ENCODE data around the gene HMGCL. TPM values are rescaled to one million over a fixed set of nuclear protein-coding genes. Genes with fewer than 3 reads are reported as not detected.

HMGCL gene
- total RNA-seq, 2 donors from 2014 or later, result 13.4 to 16.8 TPM

DNA sequence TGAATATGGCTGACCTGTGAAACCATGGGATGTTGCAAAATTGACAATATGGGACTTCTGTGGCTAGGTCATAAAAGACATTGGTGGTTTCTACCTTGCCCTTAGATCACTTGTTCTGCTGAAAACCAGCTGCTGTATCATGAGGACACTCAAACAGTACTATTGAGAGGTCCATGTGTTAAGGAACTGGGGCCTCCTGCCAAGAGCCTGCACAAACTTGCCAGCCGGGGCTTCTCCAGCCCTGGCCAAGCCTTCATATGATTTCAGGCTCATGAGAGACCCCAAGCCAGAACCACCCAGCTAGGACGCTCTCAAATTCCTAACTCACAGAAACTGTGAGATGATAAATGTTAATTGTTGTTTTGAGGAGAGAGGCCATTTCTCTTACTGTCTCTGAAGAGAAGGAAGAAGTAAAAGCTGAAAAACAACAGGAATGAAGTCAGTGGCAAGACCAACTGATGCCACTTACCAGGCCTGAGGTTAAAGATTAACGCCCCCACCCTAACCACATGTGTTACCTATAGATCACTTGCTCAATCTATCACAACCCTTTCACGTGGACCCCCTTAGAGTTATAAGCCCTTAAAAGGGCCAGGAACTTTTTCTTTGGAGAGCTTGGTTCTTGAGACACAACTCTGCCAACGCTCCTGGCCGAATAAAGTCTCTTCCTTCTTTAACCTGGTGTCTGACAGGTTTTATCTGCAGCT lies 50.9 kb downstream of the HMGCL start:
- H3K27ac Mint-ChIP-seq, result no peak overlapping the region
- no peaks in the 10 kb centered on the region for H3K9me3 ChIP-seq (ENCODE audit: control insufficient read depth, low read length, poor library complexity, severe bottlenecking)
- ATAC-seq, result no peak
- H3K4me3 Mint-ChIP-seq, result no peak overlapping the region
- DNase-seq, result no peak
- H3K27me3 Mint-ChIP-seq, result no peaks in the 10 kb centered on the region
- no peaks in the 10 kb centered on the region for H3K36me3 Mint-ChIP-seq (ENCODE audit: low read depth)
- peaks cover 7% of the 10 kb centered on the region for H3K4me1 Mint-ChIP-seq

- H3K27ac Mint-ChIP-seq, result no peak overlapping the region
- no peak overlapping the region for H3K4me3 Mint-ChIP-seq
- H3K36me3 Mint-ChIP-seq (ENCODE audit: low read depth), result no peaks in the 10 kb centered on the region
- no peaks in the 10 kb centered on the region for H3K9me3 ChIP-seq (ENCODE audit: control insufficient read depth, low read length, poor library complexity, severe bottlenecking)
- peaks cover 2% of the 10 kb centered on the region for H3K4me1 Mint-ChIP-seq
- DNase-seq (no peak), ATAC-seq (no peak)
- H3K27me3 Mint-ChIP-seq, result no peaks in the 10 kb centered on the region
Observed at GRCh38 chr1:23772854-23773242, 52.4 kb downstream of the HMGCL start.

DNA sequence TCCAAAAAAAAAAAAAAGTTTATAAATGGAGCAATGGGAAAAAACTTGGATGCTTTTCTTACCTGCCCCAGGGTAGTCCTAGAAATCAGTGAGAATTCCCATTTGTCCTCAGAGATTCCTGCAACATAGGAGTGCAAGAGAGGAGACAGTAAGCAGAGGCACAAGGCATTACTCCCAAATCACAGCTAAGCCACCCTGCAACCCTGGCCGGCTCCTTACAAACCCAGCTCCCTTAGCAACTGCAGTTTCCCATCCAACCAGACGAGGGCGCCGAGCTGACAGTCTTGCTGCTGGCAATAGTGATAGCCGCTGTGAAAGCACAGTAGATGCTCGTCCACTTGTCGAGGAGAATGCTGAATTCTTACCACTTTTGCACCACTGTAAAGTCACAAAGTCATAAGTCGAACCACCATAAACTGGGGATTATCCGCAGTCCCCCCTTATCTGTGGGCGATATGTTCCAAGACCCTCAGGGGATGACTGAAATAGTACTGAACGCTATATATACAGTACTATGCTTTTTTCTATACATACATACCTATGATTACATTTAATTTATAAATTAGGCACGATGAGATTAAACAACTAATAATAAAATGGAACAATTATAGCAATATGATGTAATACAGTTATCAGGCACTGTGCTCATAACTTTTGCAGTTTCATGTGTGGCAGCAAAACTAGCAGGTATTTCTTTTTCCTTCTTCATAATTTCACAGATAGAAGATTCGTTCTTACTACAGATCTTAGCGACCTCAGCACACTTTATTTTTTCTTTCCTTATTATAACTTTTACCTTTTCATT lies 53.0 kb downstream of the HMGCL start:
- ATAC-seq (peak; percentile 83), DNase-seq (peak; percentile 66 to 69 (median 69))
- H3K27me3 Mint-ChIP-seq, result no peaks in the 10 kb centered on the region
- no peaks in the 10 kb centered on the region for H3K36me3 Mint-ChIP-seq (ENCODE audit: low read depth)
- H3K27ac Mint-ChIP-seq, result no peak overlapping the region
- H3K9me3 ChIP-seq (ENCODE audit: control insufficient read depth, low read length, poor library complexity, severe bottlenecking), result no peaks in the 10 kb centered on the region
- H3K4me1 Mint-ChIP-seq, result peaks cover 2% of the 10 kb centered on the region
- no peak overlapping the region for H3K4me3 Mint-ChIP-seq

DNA sequence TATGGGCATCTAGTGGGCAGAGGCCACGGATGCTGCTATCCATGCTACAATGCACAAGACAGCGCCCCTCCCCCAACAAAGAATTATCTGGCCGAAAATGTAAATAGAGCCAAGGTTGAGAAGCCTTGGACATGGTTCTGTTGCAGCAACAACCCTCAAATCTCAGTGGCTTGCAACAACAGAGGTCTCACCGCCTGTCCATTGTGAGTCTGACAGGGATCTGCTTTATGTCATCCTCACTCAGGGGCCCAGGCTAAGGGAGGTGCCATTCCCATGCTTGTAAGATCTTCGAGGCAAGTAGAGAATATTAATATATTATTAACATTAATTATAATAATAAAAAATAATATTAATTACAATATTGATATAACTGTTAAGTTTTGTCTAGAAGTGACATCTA lies 56.5 kb downstream of the HMGCL start:
- DNase-seq (no peak), ATAC-seq (no peak)
- H3K9me3 ChIP-seq (ENCODE audit: control insufficient read depth, low read length, poor library complexity, severe bottlenecking), result no peaks in the 10 kb centered on the region
- Mint-ChIP-seq H3K27ac (no peak overlapping the region), H3K4me3 (no peak overlapping the region), H3K36me3 (ENCODE audit: low read depth) (no peaks in the 10 kb centered on the region), H3K4me1 (peaks cover 4% of the 10 kb centered on the region), H3K27me3 (no peaks in the 10 kb centered on the region)

- ATAC-seq, result no peak
- Mint-ChIP-seq H3K4me3 (no peak overlapping the region), H3K36me3 (ENCODE audit: low read depth) (peaks cover 4% of the 10 kb centered on the region), H3K4me1 (peaks cover 6% of the 10 kb centered on the region), H3K27ac (no peak overlapping the region), H3K27me3 (no peaks in the 10 kb centered on the region)
- H3K9me3 ChIP-seq (ENCODE audit: control insufficient read depth, low read length, poor library complexity, severe bottlenecking), result no peaks in the 10 kb centered on the region
- DNase-seq, result no peak
Observed at GRCh38 chr1:23763041-23763577, 62.1 kb downstream of the HMGCL start.

GRCh38 chr1:23759277-23759676 lies 66.0 kb downstream of the HMGCL start:
- Mint-ChIP-seq H3K27me3 (no peaks in the 10 kb centered on the region), H3K27ac (no peak overlapping the region), H3K4me3 (no peak overlapping the region), H3K36me3 (ENCODE audit: low read depth) (peaks cover 4% of the 10 kb centered on the region), H3K4me1 (peaks cover 6% of the 10 kb centered on the region)
- no peak for DNase-seq
- ATAC-seq, result no peak
- no peaks in the 10 kb centered on the region for H3K9me3 ChIP-seq (ENCODE audit: control insufficient read depth, low read length, poor library complexity, severe bottlenecking)

- H3K27me3 Mint-ChIP-seq, result no peaks in the 10 kb centered on the region
Observed at GRCh38 chr1:23757812-23758211, 67.4 kb downstream of the HMGCL start.

DNA sequence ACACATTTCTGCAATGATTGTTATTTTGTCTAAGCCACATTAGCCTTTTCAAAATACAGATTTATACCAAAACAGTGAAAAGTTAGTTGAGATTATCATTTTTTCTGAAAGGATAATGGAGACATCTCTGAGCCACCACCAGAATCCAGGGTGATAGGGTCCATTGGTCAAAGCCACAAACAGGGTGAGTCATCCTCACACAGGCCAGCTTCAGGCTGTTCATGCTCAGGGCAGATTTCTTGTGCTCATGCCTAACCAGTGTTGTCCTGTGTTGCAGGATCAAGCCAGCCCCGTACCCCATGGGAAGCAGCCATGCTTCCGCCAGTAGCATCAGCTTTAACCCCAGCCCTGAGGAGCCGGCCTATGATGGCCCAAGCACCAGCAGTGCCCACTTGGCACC lies 68.6 kb downstream of the HMGCL start:
- no peak for DNase-seq
- ATAC-seq, result no peak
- peaks cover 4% of the 10 kb centered on the region for H3K36me3 Mint-ChIP-seq (ENCODE audit: low read depth)
- H3K9me3 ChIP-seq (ENCODE audit: control insufficient read depth, low read length, poor library complexity, severe bottlenecking), result no peaks in the 10 kb centered on the region
- H3K4me1 Mint-ChIP-seq, result peaks cover 4% of the 10 kb centered on the region
- H3K4me3 Mint-ChIP-seq, result no peak overlapping the region
- no peaks in the 10 kb centered on the region for H3K27me3 Mint-ChIP-seq
- peak overlapping the region; percentile 37 for H3K27ac Mint-ChIP-seq

More at GRCh38 chr1:23757812-23758211, 67.4 kb downstream of the HMGCL start:
- H3K36me3 Mint-ChIP-seq (ENCODE audit: low read depth), result peaks cover 4% of the 10 kb centered on the region
- H3K4me3 Mint-ChIP-seq, result no peak overlapping the region
- no peaks in the 10 kb centered on the region for H3K9me3 ChIP-seq (ENCODE audit: control insufficient read depth, low read length, poor library complexity, severe bottlenecking)
- ATAC-seq (no peak), DNase-seq (no peak)
- peaks cover 4% of the 10 kb centered on the region for H3K4me1 Mint-ChIP-seq
- H3K27ac Mint-ChIP-seq, result no peak overlapping the region

- DNase-seq (no peak), ATAC-seq (no peak)
- no peaks in the 10 kb centered on the region for H3K9me3 ChIP-seq (ENCODE audit: control insufficient read depth, low read length, poor library complexity, severe bottlenecking)
- H3K27ac Mint-ChIP-seq, result no peak overlapping the region
- H3K4me1 Mint-ChIP-seq, result peaks cover 14% of the 10 kb centered on the region
- no peaks in the 10 kb centered on the region for H3K27me3 Mint-ChIP-seq
- no peak overlapping the region for H3K4me3 Mint-ChIP-seq
- H3K36me3 Mint-ChIP-seq (ENCODE audit: low read depth), result peaks cover 6% of the 10 kb centered on the region
Observed at GRCh38 chr1:23752909-23753308, 72.3 kb downstream of the HMGCL start.

Other genes with a start within 250 kb of the HMGCL start
- 1,000 to 10,000 TPM; 1,753 to 1,861 TPM for gene RPL11, start 133.6 kb downstream of the HMGCL start, total RNA-seq
- 10 to 100 TPM; 34.7 to 39.7 TPM for gene ELOA, start 82.0 kb downstream of the HMGCL start, total RNA-seq
- gene PITHD1, start 47.0 kb downstream of the HMGCL start, total RNA-seq, result 10 to 100 TPM; 67.8 to 80.6 TPM
- gene LYPLA2, start 34.3 kb downstream of the HMGCL start, total RNA-seq, result 10 to 100 TPM; 52.1 to 57.1 TPM
- gene GALE, start 24.7 kb downstream of the HMGCL start, total RNA-seq, result 1 to 10 TPM; 9.1 to 9.5 TPM
- gene FUCA1, start 42.9 kb upstream of the HMGCL start, total RNA-seq, result 1 to 10 TPM; 4.7 to 4.8 TPM
- under 1 TPM; 0.13 to 0.85 TPM for gene CNR2, start 87.9 kb upstream of the HMGCL start, total RNA-seq
- 100 to 1,000 TPM; 121 to 149 TPM for gene PNRC2, start 134.4 kb upstream of the HMGCL start, total RNA-seq
- gene SRSF10, start 154.9 kb upstream of the HMGCL start, total RNA-seq, result 100 to 1,000 TPM; 232 to 239 TPM